HG03108 (cell line): Measurements from ENCODE around the gene GFOD1.
"Not testable (repeated sequence)": the region's sequence is repeated elsewhere in the genome, so short reads cannot be mapped to it uniquely, and the experiment has no call there.

Experiments
- ATAC-seq: cut with Tn5 transposase; IDR thresholded peaks from one replicate; pipeline ENCODE4 v1.9.1; 2021; ENCODE audit warnings: moderate library complexity; ENCODE audit not compliant: unreplicated experiment

Gene GFOD1

GRCh38 chr6:13445744-13446115 is 41.7 kb downstream of the GFOD1 start:
- no peak for ATAC-seq

- no peak for ATAC-seq
Measured at GRCh38 chr6:13445005-13445743, 42.2 kb downstream of the GFOD1 start.

- ATAC-seq = no peak
Measured at GRCh38 chr6:13444604-13445003, 42.8 kb downstream of the GFOD1 start.

- not testable (repeated sequence) for ATAC-seq
Measured at GRCh38 chr6:13443978-13444377, 43.4 kb downstream of the GFOD1 start.

- ATAC-seq = no peak
Measured at GRCh38 chr6:13441778-13442177, 45.6 kb downstream of the GFOD1 start.

GRCh38 chr6:13439644-13440043 is 47.8 kb downstream of the GFOD1 start:
- no peak for ATAC-seq

- ATAC-seq = no peak
Measured at GRCh38 chr6:13438126-13438525, 49.3 kb downstream of the GFOD1 start.

GRCh38 chr6:13437218-13437996 is 50.0 kb downstream of the GFOD1 start:
- ATAC-seq = no peak

GRCh38 chr6:13436399-13437217 is 50.8 kb downstream of the GFOD1 start:
- ATAC-seq = no peak

- no peak for ATAC-seq
Measured at GRCh38 chr6:13435477-13436246, 51.7 kb downstream of the GFOD1 start.

- ATAC-seq = no peak
Measured at GRCh38 chr6:13434777-13435176, 52.6 kb downstream of the GFOD1 start.

GRCh38 chr6:13434135-13434775 is 53.1 kb downstream of the GFOD1 start:
- not testable (repeated sequence) for ATAC-seq

- no peak for ATAC-seq
Measured at GRCh38 chr6:13433709-13434121, 53.7 kb downstream of the GFOD1 start.

GRCh38 chr6:13432526-13433184 is 54.7 kb downstream of the GFOD1 start:
- no peak for ATAC-seq

- no peak for ATAC-seq
Measured at GRCh38 chr6:13431861-13432465, 55.4 kb downstream of the GFOD1 start.

- ATAC-seq = no peak
Measured at GRCh38 chr6:13431059-13431656, 56.2 kb downstream of the GFOD1 start.

- no peak for ATAC-seq
Measured at GRCh38 chr6:13429406-13429753, 58.0 kb downstream of the GFOD1 start.

GRCh38 chr6:13428583-13429405 is 58.6 kb downstream of the GFOD1 start:
- peak; percentile 23 for ATAC-seq
